ENCODE measurements around the gene HHAT.

The HHAT gene

GRCh38 chr1:210516092-210516656 lies 187.5 kb downstream of the HHAT start:
- DNase-seq (ENCODE audit: low read depth): no peak
- H3K4me3 ChIP-seq (ENCODE audit: low read depth, low read length): no peak overlapping the region

- H3K4me3 ChIP-seq (ENCODE audit: low read depth, low read length): no peak overlapping the region
- DNase-seq (ENCODE audit: low read depth): no peak
Observed at GRCh38 chr1:210516697-210517459, 188.2 kb downstream of the HHAT start.

DNA sequence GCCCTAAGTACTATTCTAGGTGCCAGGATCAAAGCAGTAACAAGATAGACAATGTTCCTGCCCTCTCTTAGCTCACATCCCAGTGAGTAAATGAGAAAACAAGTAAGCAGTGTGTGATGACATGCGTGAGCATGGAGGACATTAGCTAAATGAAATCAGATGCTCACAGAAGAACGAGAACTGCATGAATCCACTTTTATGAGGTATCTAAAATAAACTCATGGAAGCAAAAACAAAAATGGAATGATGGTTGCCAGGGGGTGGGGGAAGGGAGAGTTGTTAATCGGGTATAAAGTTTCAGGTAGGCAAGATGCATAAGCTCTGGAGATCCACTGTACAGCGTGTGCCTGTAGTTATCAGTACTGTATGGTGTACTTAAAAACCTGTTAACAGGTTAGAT lies 195.1 kb downstream of the HHAT start:
- DNase-seq (ENCODE audit: low read depth): no peak
- H3K4me3 ChIP-seq (ENCODE audit: low read depth, low read length): no peak overlapping the region

DNA sequence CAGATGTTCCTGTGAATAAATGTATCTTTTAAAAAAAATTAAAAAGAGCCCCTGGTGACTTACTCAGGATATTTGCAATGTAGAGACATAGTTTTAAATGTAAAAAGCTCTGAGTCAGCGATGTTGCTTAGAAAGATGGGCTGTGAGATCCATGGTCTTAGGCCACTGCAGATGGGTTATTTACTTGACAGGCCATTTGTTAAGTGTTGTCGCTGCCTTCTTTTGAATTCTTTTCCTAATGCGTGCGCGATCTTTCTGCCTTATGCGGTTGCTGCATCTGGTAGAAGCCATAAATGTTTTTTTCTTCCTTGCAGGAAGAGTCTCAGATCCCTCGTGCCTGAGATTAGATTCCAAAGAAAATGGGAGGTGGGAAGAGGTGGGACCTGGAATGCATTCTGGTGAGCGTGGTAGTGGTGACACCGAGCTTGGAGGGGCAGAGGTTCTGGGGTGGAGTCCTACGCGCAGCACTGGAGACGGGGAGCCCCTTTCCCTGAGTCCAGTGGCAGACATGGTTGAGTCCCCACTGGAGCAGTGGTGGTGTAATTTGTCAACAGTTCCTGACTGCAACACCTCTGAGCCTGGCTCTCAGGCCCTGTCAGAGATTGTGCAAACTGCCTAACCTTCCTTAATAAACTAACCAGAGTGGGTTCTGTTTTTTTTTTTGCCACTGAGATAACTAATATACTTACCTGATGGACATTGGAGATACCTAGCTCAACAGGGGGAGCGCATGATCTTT lies 197.2 kb downstream of the HHAT start:
- DNase-seq (ENCODE audit: low read depth): no peak
- H3K4me3 ChIP-seq (ENCODE audit: low read depth, low read length): no peak overlapping the region

GRCh38 chr1:210527091-210527490 lies 198.4 kb downstream of the HHAT start:
- H3K4me3 ChIP-seq (ENCODE audit: low read depth, low read length): no peak overlapping the region
- DNase-seq (ENCODE audit: low read depth): no peak

- no peak overlapping the region for H3K4me3 ChIP-seq (ENCODE audit: low read depth, low read length)
- DNase-seq (ENCODE audit: low read depth): no peak
Observed at GRCh38 chr1:210531475-210532222, 202.9 kb downstream of the HHAT start.

GRCh38 chr1:210532223-210532598 lies 203.5 kb downstream of the HHAT start:
- no peak overlapping the region for H3K4me3 ChIP-seq (ENCODE audit: low read depth, low read length)
- DNase-seq (ENCODE audit: low read depth): no peak

- DNase-seq (ENCODE audit: low read depth): no peak
- no peak overlapping the region for H3K4me3 ChIP-seq (ENCODE audit: low read depth, low read length)
Observed at GRCh38 chr1:210535761-210536160, 207.1 kb downstream of the HHAT start.

DNA sequence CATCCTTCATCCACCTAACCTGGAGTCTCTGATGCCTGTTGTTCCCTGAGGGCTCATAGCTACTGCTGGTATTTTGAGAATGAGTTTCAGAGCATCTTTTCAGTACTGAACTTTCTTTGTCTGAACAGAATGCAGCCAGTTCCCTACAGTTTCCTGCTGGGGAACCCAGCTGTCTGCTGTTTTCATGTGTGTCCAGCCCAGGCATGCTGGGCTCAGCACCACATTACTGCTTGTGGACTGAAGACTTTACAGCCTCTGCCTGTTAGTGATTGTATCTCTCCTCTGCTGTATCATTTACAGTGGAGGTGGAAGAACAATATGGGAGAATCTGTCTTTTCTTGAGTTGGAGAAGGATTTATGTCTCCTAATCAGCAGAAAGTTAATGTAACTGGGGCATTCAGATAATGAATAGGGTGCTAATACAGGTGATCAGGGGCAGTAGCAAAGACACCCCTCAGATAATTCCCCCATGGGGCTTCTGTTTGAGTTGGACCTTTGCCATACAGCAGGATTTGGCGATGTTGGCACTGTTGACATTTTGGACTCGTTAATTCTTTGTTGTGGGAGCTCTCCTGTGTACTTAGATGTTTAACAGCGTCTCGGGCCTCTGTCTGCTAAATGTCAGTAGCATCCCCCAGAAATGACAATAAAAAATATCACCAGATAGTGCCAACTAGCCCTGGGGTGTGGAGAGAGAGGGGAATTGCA lies 207.7 kb downstream of the HHAT start:
- DNase-seq (ENCODE audit: low read depth): no peak
- no peak overlapping the region for H3K4me3 ChIP-seq (ENCODE audit: low read depth, low read length)

DNA sequence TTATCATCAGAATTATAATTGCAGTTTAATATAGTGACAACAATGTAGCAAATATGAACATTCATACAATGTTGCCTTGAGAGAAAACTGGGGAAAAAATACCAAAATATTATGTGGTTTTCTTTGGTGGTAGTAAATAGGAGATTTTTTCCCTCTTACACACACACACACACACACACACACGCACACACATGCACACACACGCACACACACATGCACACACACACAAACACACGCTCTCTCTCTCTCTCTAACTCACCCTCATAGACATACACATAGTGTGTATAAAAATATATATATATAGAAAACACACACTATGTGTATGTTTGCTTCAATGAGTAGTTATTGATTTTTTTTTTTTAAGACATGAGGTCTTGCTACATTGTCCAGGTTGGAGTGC lies 211.6 kb downstream of the HHAT start:
- no peak for DNase-seq (ENCODE audit: low read depth)
- no peak overlapping the region for H3K4me3 ChIP-seq (ENCODE audit: low read depth, low read length)

- DNase-seq (ENCODE audit: low read depth): no peak
- no peak overlapping the region for H3K4me3 ChIP-seq (ENCODE audit: low read depth, low read length)
Observed at GRCh38 chr1:210541680-210542358, 213.1 kb downstream of the HHAT start.

- DNase-seq (ENCODE audit: low read depth): no peak
Observed at GRCh38 chr1:210551899-210552298, 223.2 kb downstream of the HHAT start.

DNA sequence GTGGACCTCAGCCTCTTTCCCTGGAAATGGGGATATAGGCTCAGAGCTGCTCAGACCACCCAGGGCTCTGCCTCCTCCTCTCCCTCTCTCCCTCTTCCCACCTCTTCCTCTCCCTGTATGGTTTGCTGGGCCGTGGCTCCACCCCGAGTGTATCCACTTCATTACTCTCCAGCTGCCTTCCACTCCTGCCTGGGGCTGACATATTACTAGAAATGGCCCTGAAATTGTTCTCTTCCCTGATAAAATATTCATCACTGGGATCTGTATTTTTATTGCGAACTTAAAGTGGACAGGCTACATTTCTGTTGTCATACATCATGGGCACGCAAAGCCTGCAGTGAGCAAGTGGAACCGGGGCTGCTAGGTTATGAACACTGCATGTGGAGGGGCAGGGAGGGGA lies 225.0 kb downstream of the HHAT start:
- no peak overlapping the region for H3K4me3 ChIP-seq (ENCODE audit: low read depth, low read length)
- no peak for DNase-seq (ENCODE audit: low read depth)

More at GRCh38 chr1:210551899-210552298, 223.2 kb downstream of the HHAT start:
- H3K4me3 ChIP-seq (ENCODE audit: low read depth, low read length): no peak overlapping the region

DNA sequence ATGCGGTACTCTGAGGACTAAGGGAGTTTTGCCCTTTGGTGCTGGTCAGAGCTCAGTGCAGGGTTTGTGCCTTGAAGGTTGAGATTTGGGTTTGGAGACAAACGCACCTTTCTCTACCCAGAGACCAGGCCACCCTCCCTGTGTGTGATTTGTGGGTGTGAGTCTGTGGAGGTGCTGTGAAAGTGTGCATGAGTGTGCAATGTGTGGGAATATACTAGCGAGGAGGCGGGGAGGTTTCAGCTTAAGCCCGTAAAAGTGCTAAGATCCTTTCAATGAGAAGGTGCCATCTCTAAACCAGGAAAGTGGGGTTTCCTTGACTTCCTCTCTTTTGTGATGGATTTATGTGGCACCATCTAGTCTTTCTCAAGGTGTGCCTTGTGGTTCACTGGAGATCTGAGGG lies 225.7 kb downstream of the HHAT start:
- no peak for DNase-seq (ENCODE audit: low read depth)
- no peak overlapping the region for H3K4me3 ChIP-seq (ENCODE audit: low read depth, low read length)

- no peak for DNase-seq (ENCODE audit: low read depth)
- H3K4me3 ChIP-seq (ENCODE audit: low read depth, low read length): no peak overlapping the region
Observed at GRCh38 chr1:210556475-210556874, 227.8 kb downstream of the HHAT start.

- DNase-seq (ENCODE audit: low read depth): no peak
- no peak overlapping the region for H3K4me3 ChIP-seq (ENCODE audit: low read depth, low read length)
Observed at GRCh38 chr1:210557426-210558077, 228.8 kb downstream of the HHAT start.

GRCh38 chr1:210558302-210558701 lies 229.6 kb downstream of the HHAT start:
- DNase-seq (ENCODE audit: low read depth): no peak
- H3K4me3 ChIP-seq (ENCODE audit: low read depth, low read length): no peak overlapping the region

- no peak overlapping the region for H3K4me3 ChIP-seq (ENCODE audit: low read depth, low read length)
- no peak for DNase-seq (ENCODE audit: low read depth)
Observed at GRCh38 chr1:210565306-210565705, 236.6 kb downstream of the HHAT start.
